Vagina (tissue), 2 donors: ENCODE data around the gene PAFAH1B1. TPM values are rescaled to one million over a fixed set of nuclear protein-coding genes. Genes with fewer than 3 reads are reported as not detected.
"Not testable (repeated sequence)": the region's sequence is repeated elsewhere in the genome, so short reads cannot be mapped to it uniquely, and the experiment has no call there.

Source experiments
- DNase-seq, 2 donors: peaks; one replicate each; pipeline ENCODE4 v3.0.0-alpha.2; 2017; ENCODE audit errors: extremely low spot score in 2 of 2
- H3K27ac ChIP-seq: fragments of 200-600 bp; sonication (generic); one replicate; pipeline ENCODE4 v1.5.1; 2019
- H3K27me3 ChIP-seq: fragments of 200-600 bp; sonication (generic); one replicate; pipeline ENCODE4 v1.5.1; 2019
- H3K36me3 ChIP-seq, 2 donors: fragments of 200-600 bp; sonication (generic); one replicate each; pipeline ENCODE4 v1.5.1; 2017 to 2019
- H3K4me1 ChIP-seq: fragments of 200-600 bp; sonication (generic); one replicate; pipeline ENCODE4 v1.5.1; 2019
- H3K4me3 ChIP-seq, 2 donors: fragments of 200-600 bp; sonication (generic); 1 replicate in 1 of 2; 2 replicates in 1 of 2; pipeline ENCODE4 v1.5.1; 2016 to 2019
- H3K9me3 ChIP-seq: fragments of 200-600 bp; sonication (generic); one replicate; pipeline ENCODE4 v1.5.1; 2019
- POLR2A ChIP-seq, 2 donors: fragments of 450-650 bp; IDR thresholded peaks; one replicate each; pipeline ENCODE4 v1.6.1; 2017; ENCODE audit warnings: antibody characterized with exemption in 2 of 2, mild to moderate bottlenecking in 2 of 2, moderate library complexity in 2 of 2
- POLR2AphosphoS5 ChIP-seq, 2 donors: sonication (generic); formaldehyde crosslinking; IDR thresholded peaks; one replicate each; pipeline ENCODE4 v1.9.0; 2017; ENCODE audit warnings: antibody characterized with exemption in 2 of 2, mild to moderate bottlenecking in 2 of 2, low read depth in 1 of 2; ENCODE audit not compliant: insufficient read depth in 1 of 2
- intact Hi-C: fragments of 100-400 bp; cut with DNase I; formaldehyde crosslinking; loops from one replicate; pipeline ENCODE4 v1.15.1; 2023
- total RNA-seq: library from RNA; depleted of rRNA; stranded (reverse); fragments of >200 nt; gene quantifications from one replicate; pipeline ENCODE4 v1.2.3, GENCODE V29; 2016
- TF ChIP-seq, protein P1 (sequence below), 3 experiments: fragments of 450-650 bp in 2 of 3; fragments of 200-600 bp in 1 of 3; sonication (generic) in 1 of 3; IDR thresholded peaks; one replicate each; pipeline ENCODE4 v1.5.1; 2017 to 2019; ENCODE audit warnings: antibody characterized with exemption in 3 of 3, mild to moderate bottlenecking in 2 of 3, moderate library complexity in 2 of 3

Gene PAFAH1B1
- total RNA-seq, 1 donor from 2014 or later, result 102 TPM

DNA sequence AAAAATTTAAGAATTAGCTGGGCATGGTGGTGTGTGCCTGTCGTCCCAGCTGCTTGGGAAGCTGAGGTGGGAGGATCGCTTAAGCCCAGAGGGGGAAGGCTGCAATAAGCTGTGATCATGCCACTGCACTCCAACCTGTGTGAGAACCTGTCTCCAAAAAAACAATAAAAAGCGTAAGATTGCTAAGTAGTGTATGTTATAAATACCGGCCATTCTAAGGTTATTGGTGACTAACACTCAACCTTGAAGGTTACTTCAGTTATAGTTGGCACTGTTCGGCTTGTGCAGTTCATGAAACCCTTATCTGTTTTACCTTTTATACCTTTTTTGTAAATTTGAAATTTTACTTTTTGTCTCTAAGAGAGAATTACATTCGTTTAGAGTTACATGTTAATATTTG is 44.0 kb downstream of the PAFAH1B1 start:
- Histone ChIP-seq H3K4me1 (peaks cover 41% of the 10 kb centered on the region), H3K27ac (no peak overlapping the region), H3K4me3 (no peak overlapping the region), H3K9me3 (no peaks in the 10 kb centered on the region), H3K36me3 (peaks cover 0 to 16% of the 10 kb centered on the region in 2 donors), H3K27me3 (no peaks in the 10 kb centered on the region)
- intact Hi-C loops, result no loop called here
- no peak for TF ChIP-seq POLR2A (IDR thresholded peaks at IDR 0.05)
- DNase-seq, result no peak

DNA sequence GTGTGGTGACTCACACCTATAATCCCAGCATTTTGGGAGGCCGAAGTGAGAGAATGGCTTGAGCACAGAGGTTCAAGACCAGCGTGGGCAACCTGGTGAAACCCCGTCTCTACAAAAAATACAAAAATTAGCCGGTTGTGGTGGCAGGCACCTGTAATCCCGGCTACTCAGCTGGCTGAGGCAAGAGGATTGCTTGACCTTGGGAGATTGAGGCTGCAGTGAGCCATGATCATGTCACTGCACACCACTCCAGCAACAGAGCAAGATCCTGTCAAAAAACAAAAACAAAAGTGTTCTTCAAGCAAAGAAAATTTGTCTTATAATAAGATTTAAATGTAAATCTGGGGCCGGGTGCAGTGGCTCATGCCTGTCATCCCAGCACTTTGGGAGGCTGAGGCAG is 51.5 kb downstream of the PAFAH1B1 start:
- TF ChIP-seq POLR2AphosphoS5 (IDR thresholded peaks at IDR 0.05; ENCODE audit: insufficient read depth in 1 of 2, low read depth in 1 of 2), result no peak
- TF ChIP-seq POLR2A (IDR thresholded peaks at IDR 0.05), result no peak
- TF ChIP-seq, protein P1, sequence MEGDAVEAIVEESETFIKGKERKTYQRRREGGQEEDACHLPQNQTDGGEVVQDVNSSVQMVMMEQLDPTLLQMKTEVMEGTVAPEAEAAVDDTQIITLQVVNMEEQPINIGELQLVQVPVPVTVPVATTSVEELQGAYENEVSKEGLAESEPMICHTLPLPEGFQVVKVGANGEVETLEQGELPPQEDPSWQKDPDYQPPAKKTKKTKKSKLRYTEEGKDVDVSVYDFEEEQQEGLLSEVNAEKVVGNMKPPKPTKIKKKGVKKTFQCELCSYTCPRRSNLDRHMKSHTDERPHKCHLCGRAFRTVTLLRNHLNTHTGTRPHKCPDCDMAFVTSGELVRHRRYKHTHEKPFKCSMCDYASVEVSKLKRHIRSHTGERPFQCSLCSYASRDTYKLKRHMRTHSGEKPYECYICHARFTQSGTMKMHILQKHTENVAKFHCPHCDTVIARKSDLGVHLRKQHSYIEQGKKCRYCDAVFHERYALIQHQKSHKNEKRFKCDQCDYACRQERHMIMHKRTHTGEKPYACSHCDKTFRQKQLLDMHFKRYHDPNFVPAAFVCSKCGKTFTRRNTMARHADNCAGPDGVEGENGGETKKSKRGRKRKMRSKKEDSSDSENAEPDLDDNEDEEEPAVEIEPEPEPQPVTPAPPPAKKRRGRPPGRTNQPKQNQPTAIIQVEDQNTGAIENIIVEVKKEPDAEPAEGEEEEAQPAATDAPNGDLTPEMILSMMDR (IDR thresholded peaks at IDR 0.05), result no peak
- Histone ChIP-seq H3K4me1 (peaks cover 12% of the 10 kb centered on the region), H3K4me3 (no peak overlapping the region), H3K36me3 (no peaks in the 10 kb centered on the region), H3K27me3 (no peaks in the 10 kb centered on the region), H3K27ac (no peak overlapping the region), H3K9me3 (no peaks in the 10 kb centered on the region)
- intact Hi-C loops, result no loop called here
- DNase-seq, result no peak

DNA sequence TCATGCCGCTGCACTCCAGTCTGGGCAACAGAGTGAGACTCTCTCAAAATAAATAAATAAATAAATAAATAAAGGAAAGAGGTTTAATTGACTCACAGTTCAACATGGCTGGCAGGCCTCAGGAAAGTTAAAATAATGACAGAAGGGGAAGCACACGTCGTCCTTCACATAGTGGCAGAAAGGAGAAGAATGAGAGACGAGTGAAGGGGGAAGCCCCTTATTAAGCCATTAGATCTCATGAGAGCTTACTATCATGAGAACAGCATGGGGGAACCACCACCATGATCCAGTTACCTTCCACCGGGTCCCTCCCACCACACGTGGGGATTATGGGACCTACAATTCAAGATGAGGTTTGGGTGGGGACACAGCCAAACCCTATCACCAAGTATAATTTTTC is 54.5 kb downstream of the PAFAH1B1 start:
- intact Hi-C loops, result no loop called here
- Histone ChIP-seq H3K27ac (no peak overlapping the region), H3K27me3 (no peaks in the 10 kb centered on the region), H3K9me3 (no peaks in the 10 kb centered on the region), H3K4me1 (peaks cover 12% of the 10 kb centered on the region), H3K36me3 (no peaks in the 10 kb centered on the region), H3K4me3 (no peak overlapping the region)
- no peak for DNase-seq
- TF ChIP-seq POLR2AphosphoS5 (IDR thresholded peaks at IDR 0.05; ENCODE audit: insufficient read depth in 1 of 2, low read depth in 1 of 2) (no peak), POLR2A (IDR thresholded peaks at IDR 0.05) (no peak)
- TF ChIP-seq, protein P1 (IDR thresholded peaks at IDR 0.05), result no peak

DNA sequence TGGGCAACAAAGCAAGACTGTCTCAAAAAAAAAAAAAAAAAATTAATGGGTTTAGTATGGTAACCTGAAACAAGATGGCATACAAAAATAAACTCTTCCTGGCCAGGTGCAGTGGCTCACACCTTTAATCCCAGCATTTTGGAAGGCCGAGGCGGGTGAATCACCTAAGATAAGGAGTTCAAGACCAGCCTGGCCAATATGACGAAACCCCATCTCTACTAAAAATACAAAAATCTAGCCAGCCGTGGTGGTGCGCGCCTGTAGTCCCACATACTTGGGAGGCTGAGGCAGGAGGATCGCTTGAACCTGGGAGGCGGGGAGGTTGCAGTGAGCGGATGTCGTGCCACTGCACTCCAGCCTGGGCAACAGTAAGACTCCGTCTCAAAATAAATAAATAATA is 55.7 kb downstream of the PAFAH1B1 start:
- H3K9me3 ChIP-seq, result no peaks in the 10 kb centered on the region
- no peaks in the 10 kb centered on the region for H3K36me3 ChIP-seq
- no peak overlapping the region for H3K27ac ChIP-seq
- H3K27me3 ChIP-seq, result no peaks in the 10 kb centered on the region
- DNase-seq, result no peak
- TF ChIP-seq, protein P1 (IDR thresholded peaks at IDR 0.05), result no peak
- H3K4me3 ChIP-seq, result no peak overlapping the region
- H3K4me1 ChIP-seq, result no peaks in the 10 kb centered on the region
- intact Hi-C loops, result no loop called here

DNA sequence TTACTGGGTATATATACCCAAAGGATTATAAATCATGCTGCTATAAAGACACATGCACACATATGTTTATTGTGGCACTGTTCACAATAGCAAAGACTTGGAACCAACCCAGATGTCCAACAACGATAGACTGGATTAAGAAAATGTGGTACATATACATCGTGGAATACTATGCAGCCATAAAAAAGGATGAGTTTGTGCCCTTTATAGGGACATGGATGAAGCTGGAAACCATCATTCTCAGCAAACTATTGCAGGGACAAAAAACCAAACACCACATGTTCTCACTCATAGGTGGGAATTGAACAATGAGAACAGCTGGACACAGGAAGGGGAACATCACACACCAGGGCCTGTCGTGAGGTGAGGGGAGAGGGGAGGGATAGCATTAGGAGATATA is 59.5 kb downstream of the PAFAH1B1 start:
- intact Hi-C loops, H3K4me3 ChIP-seq, DNase-seq, H3K27me3 ChIP-seq, H3K27ac ChIP-seq, H3K36me3 ChIP-seq, H3K4me1 ChIP-seq, H3K9me3 ChIP-seq: not testable (repeated sequence)

DNA sequence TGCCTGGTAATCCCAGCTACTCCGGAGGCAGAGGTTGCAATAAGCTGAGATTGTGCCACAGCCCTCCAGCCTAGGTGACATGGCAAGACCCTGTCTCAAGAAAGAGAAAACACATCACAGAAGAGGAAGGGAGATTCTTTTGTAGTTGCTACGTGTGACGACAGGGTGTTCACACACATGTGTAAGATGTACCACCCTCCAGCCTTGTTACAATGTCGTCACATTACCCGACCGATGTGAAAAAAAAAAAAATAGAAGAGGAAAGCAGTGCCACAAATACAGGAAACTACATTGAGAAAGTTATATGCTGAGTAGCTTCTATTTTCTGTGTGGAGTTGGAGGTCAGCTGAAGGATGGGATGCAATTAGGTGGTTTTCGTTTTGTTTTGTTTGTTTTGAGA is 62.1 kb downstream of the PAFAH1B1 start:
- TF ChIP-seq POLR2AphosphoS5 (IDR thresholded peaks at IDR 0.05; ENCODE audit: insufficient read depth in 1 of 2, low read depth in 1 of 2) (no peak), POLR2A (IDR thresholded peaks at IDR 0.05) (no peak)
- TF ChIP-seq, protein P1 (IDR thresholded peaks at IDR 0.05), result no peak
- H3K4me3 ChIP-seq, result no peak overlapping the region
- H3K4me1 ChIP-seq, result no peaks in the 10 kb centered on the region
- no peaks in the 10 kb centered on the region for H3K9me3 ChIP-seq
- intact Hi-C loops, result no loop called here
- H3K27ac ChIP-seq, result no peak overlapping the region
- H3K27me3 ChIP-seq, result no peaks in the 10 kb centered on the region
- H3K36me3 ChIP-seq, result no peaks in the 10 kb centered on the region
- no peak for DNase-seq
